Stimulated activated CD8-positive, alpha-beta memory T cell treated with anti-CD3 and anti-CD28 coated beads, Interleukin-12 subunit alpha, Interleukin-12 subunit beta, amount 100 ng/mL, for 24 hours (primary cell): ENCODE results near the gene MLLT6.

ENCODE experiments used
- DNase-seq: peaks from one replicate; pipeline ENCODE4 v3.0.0-alpha.2; 2020; ENCODE audit errors: extremely low read depth

MLLT6 gene

DNA sequence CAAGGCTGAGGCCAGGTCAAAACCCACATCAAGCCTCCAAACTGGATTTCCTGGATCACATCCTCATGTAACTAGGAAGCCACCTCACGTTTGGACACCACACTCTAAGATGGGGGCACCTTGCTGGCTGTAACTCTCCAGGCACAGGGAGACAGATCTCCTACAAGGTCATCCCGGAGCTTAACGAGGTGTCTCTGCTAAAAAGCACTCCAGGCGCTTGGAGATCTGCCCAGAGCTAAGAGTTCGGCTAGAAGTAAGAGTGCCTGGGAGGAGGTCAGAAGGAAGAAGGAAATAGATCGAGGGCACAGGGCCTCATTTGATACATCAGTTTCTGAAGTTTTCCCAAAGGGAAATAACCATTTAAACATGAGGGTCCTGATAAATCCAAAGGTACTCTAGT is 63.3 kb downstream of the MLLT6 start:
- no peak for DNase-seq

DNA sequence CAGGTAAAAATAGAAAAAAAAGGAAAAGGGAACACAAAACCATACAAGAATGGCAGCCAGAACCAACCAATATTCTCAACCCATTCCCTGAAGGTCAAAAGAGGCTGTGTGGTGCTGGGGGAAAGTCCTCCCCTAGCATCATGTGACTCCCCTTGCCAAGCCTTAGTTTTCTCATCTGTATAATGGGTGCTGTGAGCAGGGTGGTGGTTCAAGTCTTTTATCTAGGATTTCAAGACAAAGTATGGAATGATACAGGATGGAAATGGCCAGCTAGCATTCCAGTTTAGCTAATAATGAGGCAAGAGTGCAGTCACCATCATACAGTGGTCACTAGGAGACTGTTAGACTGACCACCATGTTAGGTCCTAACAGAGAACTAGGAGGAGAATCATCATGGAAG is 68.2 kb downstream of the MLLT6 start:
- no peak for DNase-seq

DNA sequence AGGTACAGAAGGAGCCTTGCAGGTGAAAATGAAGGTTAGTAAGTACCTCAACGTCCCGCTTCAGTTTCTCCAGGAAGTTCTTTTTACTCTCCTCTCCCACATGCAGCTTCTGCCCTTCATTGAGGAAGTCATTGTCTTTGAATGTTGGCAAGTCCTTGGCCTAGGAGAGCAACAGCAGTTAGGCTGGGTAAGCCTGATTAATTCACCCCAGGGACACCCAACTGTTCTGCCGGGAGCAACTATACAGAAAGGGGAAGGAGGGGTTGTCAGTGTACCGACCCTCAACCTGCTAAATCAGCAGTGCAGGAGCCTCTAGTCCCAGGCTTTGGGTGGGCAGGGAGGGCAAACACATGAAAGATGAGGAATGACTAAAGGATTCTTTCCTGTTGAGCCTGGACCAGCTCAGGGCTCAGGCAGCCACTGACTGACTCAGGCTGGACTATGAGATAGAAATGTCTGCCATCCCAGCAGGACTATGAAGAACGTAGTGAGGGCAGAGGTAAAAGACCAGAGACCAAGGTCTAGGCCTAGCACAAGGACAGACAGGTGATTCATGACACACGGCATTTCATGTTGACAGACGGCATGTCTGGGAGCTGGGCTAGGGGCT is 72.7 kb downstream of the MLLT6 start:
- no peak for DNase-seq
